ENCODE data around the gene DLGAP4.

DLGAP4 gene

DNA sequence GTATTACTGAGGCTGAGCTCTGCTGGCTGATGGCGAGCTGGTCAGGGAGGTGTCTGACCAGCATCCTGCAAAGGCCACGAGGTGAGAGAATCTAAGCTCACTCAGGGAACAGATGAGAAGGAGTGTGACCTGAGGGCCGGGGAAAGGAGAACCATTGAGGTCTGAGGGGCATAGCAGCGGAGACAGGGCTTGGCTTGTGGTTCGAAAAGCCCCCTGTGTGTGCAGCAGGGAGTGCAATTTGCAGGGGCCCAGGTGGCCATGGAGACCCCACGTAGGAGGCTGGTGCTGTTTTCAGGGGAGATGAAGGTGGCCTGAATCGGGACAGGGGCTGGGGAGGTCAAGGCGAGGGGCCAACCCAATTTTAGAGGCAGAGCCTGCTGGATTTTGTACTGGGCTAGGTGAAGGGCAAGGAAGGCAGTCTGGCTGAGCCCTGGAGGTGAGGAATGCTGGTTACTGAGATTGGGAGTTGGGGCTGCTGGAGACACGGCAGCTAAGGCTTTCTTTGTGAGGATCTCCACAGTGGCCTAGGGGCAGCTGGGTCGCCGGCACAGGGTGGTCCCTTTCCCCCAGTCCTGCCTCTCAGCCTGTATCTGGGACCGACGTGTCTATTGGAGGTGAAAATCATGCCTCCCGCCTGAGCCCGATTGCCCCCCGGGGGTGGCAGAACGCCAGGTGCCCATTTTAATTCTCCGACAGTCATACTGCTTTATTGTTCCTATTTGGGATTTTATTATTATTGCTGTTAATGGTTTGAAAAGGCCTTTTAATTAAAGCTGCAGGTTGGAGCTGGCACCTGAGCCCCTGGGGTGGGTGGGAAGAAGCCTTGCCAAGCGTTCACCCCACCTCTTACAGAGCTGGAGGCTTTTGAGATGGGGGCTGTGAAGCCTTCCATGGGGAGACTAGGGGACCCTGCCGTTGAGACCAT, 28.4 kb downstream of the DLGAP4 start:
- DNase-seq = no peak

DNA sequence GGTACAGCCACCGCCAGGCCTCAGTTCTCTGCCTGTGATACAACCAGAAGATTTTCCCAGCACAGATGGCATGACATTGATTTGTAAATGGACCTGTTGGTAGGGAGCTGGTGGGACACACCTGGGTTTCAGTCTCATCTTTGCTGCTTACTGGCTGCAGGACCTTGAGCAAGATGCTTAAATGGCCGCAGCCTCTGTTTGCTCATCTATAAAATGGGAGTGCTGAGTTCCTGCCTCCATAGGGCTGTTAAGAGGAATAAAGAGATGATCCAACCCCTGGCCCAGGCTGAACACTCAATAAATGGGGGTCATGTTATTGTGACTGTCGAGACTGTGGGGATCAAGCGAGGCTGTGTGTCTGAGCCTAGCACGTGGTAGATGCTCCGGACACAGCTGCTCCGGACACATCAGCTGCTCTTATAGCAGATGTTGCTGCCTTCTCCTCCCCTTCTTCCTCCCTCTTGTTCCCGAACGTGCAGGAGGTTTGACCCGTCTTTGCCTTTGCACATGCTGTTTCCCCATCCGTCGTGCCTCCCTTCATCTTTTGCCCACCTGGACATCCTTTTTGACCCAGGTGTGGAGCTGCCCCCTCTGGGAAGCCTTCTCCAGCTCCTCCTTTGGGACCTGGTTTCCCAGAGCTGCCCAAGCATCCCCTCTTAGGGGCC, 29.2 kb downstream of the DLGAP4 start:
- DNase-seq = no peak

DNA sequence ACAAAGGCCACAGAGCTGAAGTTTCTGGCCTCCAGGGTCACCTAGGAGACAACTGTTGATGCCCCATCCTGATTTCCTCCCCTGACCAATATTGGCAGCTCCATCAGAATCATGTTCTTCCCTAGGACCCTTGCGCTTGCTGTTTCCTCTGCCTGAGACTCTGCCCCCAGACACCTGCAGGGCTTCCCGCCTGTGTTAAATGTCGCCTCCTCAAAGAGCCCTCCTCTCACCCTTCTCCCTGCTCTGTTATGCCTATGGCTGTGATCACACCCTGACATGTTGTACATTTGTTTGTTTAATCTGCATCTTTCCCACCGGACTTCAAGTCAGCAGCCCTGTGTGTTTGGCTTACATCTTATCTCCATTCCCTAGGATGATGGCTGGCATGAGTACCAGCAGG, 30.1 kb downstream of the DLGAP4 start:
- no peak for DNase-seq

DNA sequence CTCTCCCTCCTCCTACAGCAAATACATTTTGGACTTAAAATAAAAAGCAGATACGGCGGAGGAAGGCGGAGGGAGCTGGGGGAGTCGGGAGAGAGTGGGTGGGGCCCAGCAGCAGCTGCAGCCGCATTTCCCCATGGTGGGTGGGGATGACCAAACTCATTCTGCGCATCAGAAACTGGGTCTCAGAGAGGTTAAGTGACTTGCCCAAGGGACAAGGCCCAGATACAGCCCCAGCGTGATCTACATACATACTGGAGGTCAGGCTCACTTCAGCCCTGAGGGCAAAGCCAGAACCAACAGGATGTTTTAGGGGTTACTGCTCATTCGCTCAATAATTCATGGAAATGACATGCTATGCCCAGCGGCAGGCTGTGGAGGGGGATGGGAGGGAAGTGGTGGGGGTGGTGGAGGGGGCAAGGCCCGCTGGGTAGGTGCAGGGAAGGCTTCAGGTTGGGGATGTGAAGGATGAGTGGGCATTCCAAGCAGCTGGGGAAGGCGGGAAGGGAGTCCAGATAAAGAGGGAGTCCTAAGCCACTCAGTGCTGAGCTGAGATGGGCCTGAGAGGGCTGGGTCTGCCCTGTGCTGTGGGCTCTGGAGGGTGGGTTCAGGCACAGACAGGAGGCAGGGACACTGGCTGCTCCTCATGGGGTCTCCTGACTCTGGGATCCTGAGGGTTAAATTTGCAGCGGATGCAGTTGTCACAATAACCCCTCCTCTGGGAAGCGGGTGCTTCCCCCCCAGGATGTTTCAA, 31.0 kb downstream of the DLGAP4 start:
- DNase-seq = no peak

DNA sequence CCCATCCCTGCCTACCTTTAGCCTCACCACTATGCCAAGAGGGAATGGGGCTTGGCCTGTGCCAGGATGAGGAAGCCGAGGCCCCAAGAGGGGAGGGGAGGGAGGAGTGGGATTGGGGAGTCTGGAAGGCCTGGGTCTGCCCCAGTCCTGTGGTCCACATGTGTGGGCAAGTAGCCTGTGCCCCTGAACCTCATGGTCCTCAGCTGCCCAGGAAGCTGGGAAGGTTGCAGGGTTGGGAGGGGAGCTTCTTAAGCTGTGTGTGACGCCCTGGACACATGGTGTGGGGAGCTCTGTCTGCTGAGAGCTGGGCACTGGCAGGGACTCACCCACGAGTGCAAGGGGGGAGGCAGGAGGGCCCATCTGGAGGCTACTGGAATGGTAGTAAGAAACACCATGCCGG, 31.7 kb downstream of the DLGAP4 start:
- DNase-seq = no peak

DNA sequence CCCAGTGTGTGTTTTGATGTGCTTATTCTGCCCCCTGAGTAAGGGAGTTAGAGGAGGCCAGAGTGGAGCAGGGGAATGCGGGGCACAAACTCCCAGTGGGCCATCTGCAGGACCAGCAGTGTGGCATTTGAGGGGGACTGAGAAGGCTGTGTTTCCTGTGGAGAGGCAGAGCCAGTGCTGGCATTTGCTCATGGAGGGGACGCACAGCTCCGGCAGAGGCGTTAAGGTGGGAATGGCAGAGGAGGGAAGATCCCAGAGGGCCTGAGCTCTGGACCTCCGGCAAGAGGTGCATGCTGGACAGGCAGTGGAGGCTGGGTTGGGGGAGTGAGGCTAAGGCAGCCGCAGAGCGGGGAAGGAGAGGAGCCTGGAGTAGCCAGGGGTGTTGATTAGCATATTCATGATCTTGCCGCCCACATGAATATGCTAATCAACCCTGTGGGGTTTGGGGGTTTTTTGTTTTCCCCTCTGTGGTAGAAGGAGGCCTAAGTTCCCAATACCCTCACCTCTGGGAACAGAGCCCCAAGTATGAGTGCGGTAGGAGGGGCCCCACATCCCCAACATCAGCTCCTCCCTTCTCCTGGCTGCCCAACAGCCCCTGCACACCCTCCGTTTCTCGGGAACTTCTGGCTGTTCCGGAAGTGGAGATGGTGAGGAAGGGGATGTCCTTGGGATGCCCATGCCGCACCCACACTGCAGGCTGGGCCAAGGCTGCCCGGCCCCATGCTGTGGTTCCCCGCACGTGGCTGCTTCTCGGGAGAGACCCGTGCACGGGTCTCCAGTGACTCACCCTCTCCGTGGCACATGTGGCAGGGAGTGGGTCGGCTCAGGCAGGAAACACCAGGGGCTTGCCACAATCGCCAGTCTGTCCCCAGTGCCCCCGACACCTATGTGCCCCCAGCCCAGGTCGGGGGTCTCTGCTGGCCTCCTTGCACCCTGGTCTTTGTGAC, 33.8 kb downstream of the DLGAP4 start:
- no peak for DNase-seq

DNA sequence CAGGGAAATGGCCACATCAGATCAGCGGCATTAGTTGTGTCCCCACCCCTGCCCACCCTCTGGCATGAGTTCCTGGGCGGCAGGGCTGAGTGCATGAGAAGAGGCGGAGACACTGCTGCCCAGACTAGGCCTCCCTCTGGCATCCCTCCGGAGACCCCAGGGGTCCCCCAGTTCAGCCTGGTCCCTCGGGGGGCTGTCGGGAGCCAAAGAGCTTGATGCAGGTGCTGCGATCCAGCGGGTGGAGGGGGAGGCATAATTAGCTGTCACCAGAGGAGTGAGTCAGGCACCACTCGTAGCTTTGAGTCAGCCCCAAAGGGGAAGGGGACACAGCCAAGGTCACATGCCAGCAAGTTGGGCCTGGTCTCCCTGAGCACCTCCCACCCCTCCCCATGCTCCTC, 34.5 kb downstream of the DLGAP4 start:
- DNase-seq = no peak

DNA sequence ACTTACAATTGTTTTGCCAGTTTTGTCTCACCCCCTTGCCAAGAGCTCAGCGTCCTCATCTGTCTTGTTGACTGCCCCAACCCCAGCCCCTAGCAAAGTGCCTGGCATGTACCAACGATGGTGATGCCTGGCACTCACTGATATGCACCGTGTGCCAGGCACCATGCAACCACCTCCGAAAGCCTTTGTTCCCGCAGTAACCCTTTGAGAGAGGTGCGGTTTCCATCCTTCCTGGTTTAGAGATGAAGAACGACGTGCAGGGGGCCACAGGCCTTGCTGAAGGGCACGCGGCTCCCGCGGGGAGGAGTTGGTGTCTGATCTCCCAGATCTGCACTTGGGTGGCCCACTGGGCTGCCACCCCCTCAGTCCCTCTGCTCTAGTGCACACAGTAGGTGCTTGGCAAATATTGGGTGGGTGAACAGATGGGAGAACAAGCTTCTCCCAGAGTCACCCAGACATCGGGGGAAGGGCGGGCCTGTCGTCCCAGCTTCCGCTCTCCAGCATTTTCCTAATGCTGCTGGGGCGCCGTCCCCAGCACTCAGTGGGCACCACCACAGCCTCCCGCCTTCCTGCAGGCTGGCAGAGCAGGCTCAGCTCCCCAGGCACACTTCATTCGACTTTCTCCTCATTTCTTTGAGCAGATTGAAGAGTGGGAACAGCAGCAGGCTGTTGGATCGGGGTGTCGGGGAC, 35.3 kb downstream of the DLGAP4 start:
- no peak for DNase-seq

DNA sequence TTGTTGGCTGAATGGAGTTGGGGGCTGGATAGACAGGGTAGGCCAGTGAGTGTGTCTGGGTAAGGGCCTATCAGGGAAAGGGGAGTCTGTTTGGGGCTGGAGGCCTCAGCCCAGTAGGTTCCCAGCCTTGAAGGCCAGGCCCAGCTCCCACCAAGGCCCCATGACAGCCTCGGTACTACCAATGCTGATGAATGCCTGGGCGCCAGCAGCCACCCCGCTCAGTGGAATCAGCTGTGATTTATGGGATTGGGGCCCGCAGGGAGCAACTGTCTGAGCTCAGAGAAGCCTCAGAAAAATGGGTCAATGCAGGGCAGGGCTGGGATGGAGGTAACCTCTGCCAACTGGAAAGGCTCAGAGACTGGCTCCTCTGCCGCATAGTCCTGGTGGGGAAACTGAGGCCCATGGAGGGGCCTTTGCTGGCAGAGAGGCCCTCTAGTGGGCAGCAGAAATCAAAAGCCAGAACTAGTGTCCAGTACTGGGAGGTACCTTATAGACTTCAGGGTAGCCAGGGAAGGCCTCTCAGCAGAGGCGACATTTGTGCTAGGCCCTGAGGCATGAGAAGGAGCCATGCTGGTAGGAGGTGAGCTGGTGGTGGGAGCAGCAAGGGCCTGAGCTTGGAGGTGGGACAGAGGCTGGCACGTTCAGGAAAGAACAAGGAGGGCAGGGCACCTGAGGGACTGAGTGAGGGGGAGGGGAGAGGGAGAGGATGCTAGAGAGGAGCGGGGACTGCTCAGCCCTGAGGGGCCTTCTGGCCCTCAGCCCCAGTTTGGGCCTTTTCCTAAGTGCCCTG, 36.4 kb downstream of the DLGAP4 start:
- no peak for DNase-seq

DNA sequence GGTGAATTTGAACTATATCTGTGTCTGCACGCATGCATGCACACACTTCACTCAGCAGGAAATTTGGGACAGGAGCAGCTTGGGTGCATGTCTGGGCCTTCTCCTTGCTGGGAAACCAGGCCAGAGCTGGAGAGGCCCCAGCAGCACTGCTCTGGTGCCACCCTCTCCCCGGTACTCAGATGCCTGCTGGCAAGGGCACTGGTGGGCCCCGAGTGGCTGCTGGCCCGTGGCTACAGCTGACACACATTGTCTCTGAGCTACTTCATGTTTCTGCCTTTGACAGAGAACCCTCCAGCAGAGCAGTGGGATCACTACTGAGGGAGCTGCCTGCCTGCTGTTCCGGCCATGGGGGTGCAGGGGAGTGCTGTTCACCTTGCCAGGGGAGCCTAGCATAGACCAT, 37.5 kb downstream of the DLGAP4 start:
- DNase-seq = no peak

DNA sequence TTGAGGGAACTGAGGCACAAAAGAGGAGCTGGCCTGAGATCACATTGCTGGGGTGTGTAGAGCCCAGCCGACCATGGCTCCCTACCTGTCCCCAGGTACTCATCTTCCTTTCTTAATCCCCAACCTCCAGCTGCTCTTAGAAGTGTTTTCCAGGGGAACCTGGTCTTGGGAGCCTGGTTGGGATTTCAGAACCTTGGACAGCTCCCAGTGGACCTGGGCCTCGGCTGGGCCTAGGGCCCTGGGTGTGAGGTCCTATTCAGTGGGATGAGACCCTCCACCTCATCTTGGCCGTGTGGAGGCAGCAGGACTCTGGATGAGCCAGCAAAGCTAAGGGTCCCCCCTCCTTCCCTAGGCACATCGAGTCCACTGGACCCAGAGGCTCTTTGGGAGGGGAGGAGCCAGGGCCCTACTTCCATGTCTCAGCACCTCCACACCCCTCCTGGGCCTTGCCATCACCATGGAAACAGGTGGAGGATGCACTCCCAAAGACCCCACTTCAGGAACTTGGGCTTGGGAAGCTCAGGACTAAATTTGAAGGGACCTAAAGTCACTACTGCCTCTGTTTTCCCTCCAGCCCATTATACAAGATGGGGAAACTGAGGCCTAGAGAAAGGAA, 38.5 kb downstream of the DLGAP4 start:
- peak; percentile 63 for DNase-seq

DNA sequence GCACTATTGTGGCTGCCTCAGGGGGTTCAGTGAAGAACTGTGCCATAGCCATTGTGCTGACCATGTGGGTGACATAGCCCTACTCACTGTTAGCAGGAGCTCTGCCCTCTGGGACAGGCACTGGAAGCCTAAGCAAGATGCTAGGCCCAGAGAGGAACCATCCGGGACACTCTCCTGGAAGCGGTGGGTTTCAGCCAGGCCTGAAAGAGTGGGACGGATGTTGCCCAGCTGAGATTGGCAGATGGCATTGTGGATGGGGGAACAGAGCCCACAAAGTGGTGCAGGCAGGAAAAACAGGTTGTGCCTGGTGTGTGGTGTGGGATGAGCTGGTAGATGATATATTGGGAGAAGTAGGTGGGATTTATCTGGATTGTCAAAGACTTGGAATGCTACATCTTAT, 40.1 kb downstream of the DLGAP4 start:
- no peak for DNase-seq

DNA sequence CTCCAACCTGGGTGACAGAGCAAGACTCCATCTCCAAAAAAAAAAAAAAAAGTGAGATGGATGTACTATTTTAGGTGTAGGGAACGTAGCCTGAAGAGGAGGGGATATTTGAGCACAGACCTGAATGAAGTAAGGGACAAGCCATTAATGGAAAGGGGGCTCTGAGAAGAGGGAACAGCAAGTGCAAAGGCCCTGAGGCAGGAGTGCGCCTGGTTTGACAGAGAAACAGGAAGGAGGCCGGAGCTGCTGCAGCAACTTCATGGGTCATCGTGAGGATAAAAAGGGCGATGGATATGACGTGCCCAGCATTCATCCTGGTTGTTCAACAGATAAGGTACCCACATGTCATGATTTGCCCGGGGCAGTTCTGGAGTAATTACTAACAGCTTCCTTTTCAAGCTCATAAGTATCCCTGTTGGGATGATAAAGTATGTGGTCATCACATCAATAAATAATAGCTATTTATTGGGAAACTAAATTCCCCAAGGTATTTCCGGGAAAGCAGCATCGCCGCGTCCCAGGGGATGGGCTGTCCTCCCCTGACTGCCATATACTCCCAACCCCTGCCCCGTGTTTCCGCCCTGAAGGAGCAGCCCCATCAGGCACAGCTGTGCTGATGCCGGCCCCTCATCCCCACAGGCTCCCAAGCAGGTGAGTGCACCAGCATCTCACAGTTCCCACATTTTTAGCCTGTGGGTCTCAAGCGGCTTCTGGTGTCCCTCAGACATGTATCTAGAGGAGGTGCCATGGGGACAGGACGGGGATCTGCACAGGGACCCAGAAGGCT, 43.4 kb downstream of the DLGAP4 start:
- no peak for DNase-seq

DNA sequence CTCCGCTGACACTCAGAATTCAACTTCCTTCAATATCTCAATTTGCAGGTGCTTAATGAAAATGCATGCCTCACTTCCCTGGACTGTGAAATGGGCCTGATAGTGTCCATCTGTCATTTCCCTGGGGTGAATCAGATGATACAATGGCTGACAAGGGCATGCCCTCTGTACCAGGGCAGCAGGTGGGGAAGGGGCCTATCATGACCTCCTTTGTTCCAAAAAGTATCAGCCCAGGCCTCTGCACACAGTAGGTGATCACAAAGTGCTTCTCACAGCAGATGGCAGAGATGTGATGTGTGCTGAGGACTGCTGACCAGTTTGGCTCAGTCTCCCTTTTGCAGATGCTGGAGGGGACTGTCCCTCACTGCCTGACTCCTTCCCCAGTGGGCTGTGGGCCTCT, 44.3 kb downstream of the DLGAP4 start:
- DNase-seq = no peak

DNA sequence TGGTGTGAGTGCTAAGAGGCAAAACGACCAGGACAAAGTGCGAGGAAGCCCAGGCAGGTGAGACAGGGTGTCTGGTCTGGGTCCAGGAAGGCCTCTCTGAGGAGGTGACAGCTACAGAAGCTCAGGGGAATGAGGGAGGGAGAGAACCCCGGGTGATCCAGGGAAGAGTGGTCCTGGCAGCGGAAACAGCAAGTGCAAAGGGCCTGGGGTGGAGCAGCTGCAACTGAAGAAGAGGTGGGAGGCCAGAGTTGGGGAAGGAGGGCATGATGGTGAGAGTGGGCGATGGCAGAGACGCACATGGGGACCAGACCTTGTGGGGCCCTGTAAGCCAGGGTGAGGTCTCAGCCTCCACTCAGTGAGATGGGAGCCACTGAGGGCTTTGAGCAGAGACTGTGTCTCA, 45.8 kb downstream of the DLGAP4 start:
- DNase-seq = no peak

DNA sequence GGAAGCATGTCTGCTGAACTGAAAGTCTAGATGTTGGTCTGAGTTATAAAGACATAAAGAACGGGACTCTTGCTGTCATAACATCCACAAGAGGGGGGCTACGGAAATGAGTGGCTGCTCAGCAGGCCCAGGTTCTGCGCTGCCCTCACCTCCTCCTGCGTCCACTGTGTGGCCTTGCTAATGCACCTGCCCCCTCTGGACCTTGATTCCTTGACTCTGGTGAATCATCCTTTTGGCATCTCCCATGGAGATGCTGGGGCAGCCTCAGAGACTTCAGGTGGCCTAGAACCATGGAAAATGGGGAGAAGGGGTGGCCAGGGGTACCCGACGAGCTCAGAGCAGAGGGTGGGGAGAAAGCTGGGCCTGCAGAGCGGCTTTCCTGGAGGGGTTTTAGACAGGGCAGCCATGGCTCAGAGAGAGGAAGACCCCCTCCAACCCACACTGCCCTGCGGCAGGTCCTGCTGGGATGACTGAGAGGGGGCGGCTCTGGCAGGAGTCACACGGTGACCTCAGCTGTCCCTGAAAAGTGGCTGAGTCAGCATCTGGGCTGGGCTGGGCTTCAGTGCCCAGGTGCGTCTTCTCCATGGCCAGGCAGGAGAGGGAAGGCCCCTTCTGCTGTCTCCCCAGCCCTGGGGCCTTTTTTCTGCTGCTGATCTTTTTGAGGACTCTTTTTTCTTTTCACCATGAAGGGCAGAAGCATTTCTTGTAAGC, 46.9 kb downstream of the DLGAP4 start:
- no peak for DNase-seq

DNA sequence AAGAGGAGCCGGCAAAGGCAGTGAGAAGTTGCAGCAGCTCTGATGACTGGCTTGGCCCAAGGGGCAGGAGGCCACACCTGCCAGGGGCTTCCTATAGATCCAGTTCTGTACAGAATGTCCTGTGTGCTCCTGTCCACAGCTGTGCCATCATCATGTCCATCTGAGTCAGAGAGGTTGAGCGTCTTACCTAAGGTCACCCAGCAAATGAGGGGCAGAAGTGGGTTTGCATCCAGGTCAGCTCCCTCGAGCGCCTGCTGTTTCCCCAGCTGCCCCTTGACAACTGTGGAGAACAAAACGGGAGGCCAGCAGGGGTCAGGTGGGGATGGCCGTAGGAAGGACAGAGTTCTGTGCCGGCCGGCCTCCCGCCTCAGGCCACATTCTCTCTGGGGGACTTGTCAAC, 47.6 kb downstream of the DLGAP4 start:
- DNase-seq = no peak

DNA sequence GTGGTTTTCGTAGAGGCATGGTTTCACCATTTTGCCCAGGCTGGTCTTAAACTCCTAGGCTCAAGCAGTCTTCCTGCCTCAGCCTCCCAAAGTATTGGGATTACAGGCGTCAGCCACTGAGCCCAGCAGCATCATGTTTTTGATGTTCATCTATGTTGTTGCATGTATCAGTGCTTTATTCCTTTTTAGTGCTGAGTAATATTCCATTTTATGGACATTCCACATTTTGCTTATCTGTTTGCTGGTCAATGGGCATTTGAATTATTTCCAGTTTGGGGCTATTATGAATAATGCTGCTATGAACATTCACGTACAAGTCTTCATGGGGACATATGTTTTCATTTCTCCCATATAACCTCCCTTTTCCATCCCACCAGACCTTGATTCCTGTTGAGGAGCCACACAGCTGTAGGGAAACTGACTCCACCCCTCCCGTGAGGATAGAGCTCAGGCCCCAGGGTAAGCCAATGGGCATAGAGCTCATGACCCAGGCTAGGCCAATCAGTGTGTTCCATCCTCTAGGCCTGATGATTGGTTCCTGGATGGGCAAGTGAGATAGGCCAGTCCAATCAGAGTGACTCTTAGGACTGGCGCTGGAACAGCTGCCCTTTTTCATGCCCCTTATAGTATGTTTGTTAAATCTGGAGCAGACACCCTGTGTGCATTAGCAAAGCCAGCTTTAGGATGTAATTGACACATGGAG, 49.5 kb downstream of the DLGAP4 start:
- no peak for DNase-seq
